Pancreas (tissue), 10 donors: ENCODE results near the gene LRRC4C. TPM values are rescaled to one million over a fixed set of nuclear protein-coding genes. Genes with fewer than 3 reads are reported as not detected.

Experiments used
- ATAC-seq, 4 donors: fragments of 200-7000 bp; cut with Tn5 transposase; one replicate each; pipeline versions ENCODE4 v1.8.0 to v1.9.1; 2020; ENCODE audit warnings: mild to moderate bottlenecking in 4 of 4, moderate library complexity in 4 of 4
- DNase-seq, 6 donors: peaks; one replicate each; pipeline ENCODE4 v3.0.0-alpha.2; 2020
- FAIRE-seq: peaks from 2 replicates; lab custom pipeline; 2012; peaks lifted over from hg19 to GRCh38; lab: Jason Lieb, UNC
- H3K27ac ChIP-seq, 4 donors: fragments of 200-600 bp; sonication (generic); 1 replicate in 3 of 4; 2 replicates in 1 of 4; pipeline versions ENCODE4 v1.5.0 to v1.8.0; 2020
- H3K27me3 ChIP-seq, 4 donors: fragments of 200-600 bp; one replicate each; pipeline ENCODE4 v1.8.0; 2021
- H3K36me3 ChIP-seq, 3 donors: fragments of 200-600 bp; sonication (generic) in 1 of 3; one replicate each; pipeline versions ENCODE4 v1.5.0 to v1.8.0; 2020 to 2021
- H3K4me1 ChIP-seq, 3 donors: fragments of 200-600 bp; one replicate each; pipeline ENCODE4 v1.8.0; 2021
- H3K4me3 ChIP-seq, 4 donors: fragments of 200-600 bp; sonication (generic) in 2 of 4; one replicate each; pipeline versions ENCODE4 v1.5.0 to v1.8.0; 2020 to 2021
- H3K9me3 ChIP-seq, 4 donors: fragments of 200-600 bp; one replicate each; pipeline ENCODE4 v1.8.0; 2021
- WGBS, 2 donors: extraction: QIAGEN DNeasy Blood & Tissue Kit; methylation state at CpG; one replicate each; pipeline ENCODE4 v1.1.7; 2013; 5-methylcytosine and 5-hydroxymethylcytosine counted together
- intact Hi-C, 3 donors: fragments of 100-400 bp; cut with DNase I; formaldehyde crosslinking; loops; one replicate each; pipeline versions ENCODE4 v1.11.1 to v1.14.2; 2022
- polyA plus RNA-seq, 2 donors: library from polyadenylated mRNA; stranded (reverse); fragments of 200-250 nt; gene quantifications; one replicate each; pipeline ENCODE4 v1.2.3, GENCODE V29; 2013
- total RNA-seq, 6 donors: library from RNA; stranded (reverse); fragmentation: NEBNext Ultra II Directional in 4 of 6; extraction: Animal tissue kit (Norgen Biotek cat#: 25700) in 4 of 6; gene quantifications; one replicate each; pipeline versions ENCODE4 v1.2.1 to v1.2.4, GENCODE V29; 2021 to 2023
- TF ChIP-seq, protein P1 (sequence below), 4 donors: fragments of 200-600 bp; sonication (generic) in 3 of 4; IDR thresholded peaks; one replicate each; pipeline versions ENCODE4 v1.5.0 to v1.8.0; 2021; ENCODE audit warnings: antibody characterized with exemption in 4 of 4
- donor health status: healthy with polysubstance abuse.
- donor health status: DM: no; HTN: no; CAD: no; lungs with moderate emphysema.
- donor health status: DM: no; HTN: no; CAD: no.
- donor health status: control.
- donor health status: control.
- donor health status: Bipolar disorder and iron deficiency.
- donor health status: DM: yes; HTN: yes; CAD: no.
- donor health status: DM: no; HTN: no; CAD: no.
- donor health status: DM: no; HTN: no; CAD: no.
- donor health status: DM: yes; HTN: yes; CAD: no.

The LRRC4C gene
- total and polyA plus RNA-seq, 8 donors, result 0.04 to 0.84 (median 0.16) TPM

DNA sequence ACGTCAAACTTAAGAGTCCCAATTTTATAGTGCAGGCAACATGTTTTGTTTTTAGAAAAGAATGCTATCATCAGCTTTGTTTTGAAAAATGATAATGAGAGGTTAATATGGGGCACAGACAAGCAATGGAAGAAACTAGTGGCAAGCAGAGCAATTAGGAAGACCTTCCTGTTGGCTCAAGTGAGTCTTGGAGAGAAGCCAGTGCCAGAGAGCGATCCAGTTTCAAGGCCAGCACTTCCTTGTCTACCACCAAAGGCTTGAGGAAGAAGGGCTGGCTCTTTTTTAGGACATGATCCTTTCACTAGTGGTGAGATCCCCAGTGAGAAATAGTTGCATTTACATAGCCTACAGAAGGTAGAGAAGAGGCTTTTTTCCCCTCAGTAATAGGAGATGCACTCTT lies 1340.7 kb downstream of the LRRC4C start:
- Histone ChIP-seq H3K9me3 (no peaks in the 10 kb centered on the region), H3K36me3 (no peaks in the 10 kb centered on the region), H3K27me3 (no peaks in the 10 kb centered on the region), H3K27ac (no peak overlapping the region), H3K4me3 (no peak overlapping the region), H3K4me1 (no peaks in the 10 kb centered on the region)
- DNase-seq (no peak), ATAC-seq (no peak), FAIRE-seq (no peak)
- intact Hi-C loops, result no loop called here
- TF ChIP-seq, protein P1, sequence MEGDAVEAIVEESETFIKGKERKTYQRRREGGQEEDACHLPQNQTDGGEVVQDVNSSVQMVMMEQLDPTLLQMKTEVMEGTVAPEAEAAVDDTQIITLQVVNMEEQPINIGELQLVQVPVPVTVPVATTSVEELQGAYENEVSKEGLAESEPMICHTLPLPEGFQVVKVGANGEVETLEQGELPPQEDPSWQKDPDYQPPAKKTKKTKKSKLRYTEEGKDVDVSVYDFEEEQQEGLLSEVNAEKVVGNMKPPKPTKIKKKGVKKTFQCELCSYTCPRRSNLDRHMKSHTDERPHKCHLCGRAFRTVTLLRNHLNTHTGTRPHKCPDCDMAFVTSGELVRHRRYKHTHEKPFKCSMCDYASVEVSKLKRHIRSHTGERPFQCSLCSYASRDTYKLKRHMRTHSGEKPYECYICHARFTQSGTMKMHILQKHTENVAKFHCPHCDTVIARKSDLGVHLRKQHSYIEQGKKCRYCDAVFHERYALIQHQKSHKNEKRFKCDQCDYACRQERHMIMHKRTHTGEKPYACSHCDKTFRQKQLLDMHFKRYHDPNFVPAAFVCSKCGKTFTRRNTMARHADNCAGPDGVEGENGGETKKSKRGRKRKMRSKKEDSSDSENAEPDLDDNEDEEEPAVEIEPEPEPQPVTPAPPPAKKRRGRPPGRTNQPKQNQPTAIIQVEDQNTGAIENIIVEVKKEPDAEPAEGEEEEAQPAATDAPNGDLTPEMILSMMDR (IDR thresholded peaks at IDR 0.05), result no peak
- 47 to 52% methylated on average over 2 of the region's 2 CpGs for WGBS, 2 donors

DNA sequence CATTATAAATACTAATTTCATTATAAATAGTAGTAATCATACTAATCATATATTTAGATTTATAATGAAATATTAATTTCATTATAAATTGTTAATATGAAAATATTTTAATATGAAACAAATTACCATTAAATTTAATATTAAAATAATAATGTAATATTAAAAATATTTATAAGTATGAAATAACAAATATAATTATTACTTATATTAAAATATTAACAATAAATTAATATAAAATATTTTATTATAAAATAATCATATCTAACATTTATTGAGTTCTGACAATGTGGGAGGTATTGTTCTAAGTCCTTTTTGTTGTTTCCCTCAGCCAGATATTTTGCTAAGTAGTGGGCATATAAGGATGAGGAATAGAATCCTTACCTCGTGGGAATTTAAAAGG lies 1341.4 kb downstream of the LRRC4C start:
- ATAC-seq (no peak), DNase-seq (no peak), FAIRE-seq (peak; percentile 98)
- H3K9me3 ChIP-seq, result no peaks in the 10 kb centered on the region
- no peak overlapping the region for H3K27ac ChIP-seq
- intact Hi-C loops, result no loop called here
- H3K4me3 ChIP-seq, result no peak overlapping the region
- TF ChIP-seq, protein P1 (IDR thresholded peaks at IDR 0.05), result no peak
- no peaks in the 10 kb centered on the region for H3K4me1 ChIP-seq
- 21 to 32% methylated on average over 1 of the region's 1 CpG for WGBS, 2 donors
- no peaks in the 10 kb centered on the region for H3K27me3 ChIP-seq
- no peaks in the 10 kb centered on the region for H3K36me3 ChIP-seq

DNA sequence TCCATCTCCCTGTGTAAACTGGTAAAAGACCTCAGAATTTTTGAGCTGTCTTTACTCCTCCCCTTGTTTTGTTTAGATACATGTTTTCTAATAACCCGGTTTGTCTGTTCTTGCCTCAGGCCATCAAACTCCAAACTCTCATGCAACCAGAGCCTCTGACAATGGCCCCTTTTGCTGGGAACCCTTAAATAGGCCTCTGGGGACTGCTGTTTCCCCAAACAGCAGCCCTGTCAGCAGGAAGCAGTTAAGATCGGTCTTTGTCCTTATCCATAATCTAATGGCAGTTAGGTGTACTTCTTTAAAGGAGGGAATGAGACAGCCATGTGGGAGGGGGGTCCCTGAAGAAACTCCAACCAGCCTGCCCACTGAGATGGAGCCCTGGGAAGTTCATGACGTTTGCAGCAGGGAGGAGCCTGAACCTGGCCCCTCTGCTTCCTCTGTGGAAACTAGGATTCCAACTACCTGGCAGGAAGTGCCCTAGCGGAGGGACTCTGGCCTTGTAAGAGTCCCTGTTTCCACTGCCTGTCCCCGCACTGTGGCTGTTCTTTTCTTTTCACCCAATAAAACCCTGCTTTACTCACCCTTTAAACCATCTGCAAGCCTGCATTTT lies 1354.4 kb downstream of the LRRC4C start:
- intact Hi-C loops, result no loop called here
- WGBS, 2 donors, result 58 to 70% methylated on average over 5 of the region's 5 CpGs
- FAIRE-seq, result no peak

DNA sequence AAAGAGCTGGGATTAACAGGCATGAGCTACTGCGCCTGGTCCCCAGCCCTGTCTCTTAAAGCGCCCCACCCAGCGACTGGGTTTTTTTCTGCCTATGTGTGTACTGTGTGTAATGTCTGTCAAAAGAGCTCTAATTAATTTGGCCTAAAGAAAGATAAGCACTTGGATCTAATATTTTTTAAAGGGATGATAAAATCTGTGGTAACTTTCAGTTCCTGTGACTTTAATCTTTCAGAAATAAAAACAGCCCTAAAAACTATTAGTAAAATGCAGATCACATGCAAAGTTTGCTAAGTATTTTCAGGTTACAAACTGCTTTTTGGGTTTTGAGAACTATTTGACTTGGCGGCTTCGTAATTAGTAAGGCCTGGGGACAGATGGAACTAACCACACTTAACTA lies 1358.7 kb downstream of the LRRC4C start:
- FAIRE-seq (no peak), DNase-seq (no peak), ATAC-seq (no peak)
- no peak overlapping the region for H3K27ac ChIP-seq
- H3K4me1 ChIP-seq, result no peaks in the 10 kb centered on the region
- TF ChIP-seq, protein P1 (IDR thresholded peaks at IDR 0.05), result no peak
- intact Hi-C loops, result no loop called here
- 67 to 82% methylated on average over 5 of the region's 5 CpGs for WGBS, 2 donors
- H3K27me3 ChIP-seq, result no peaks in the 10 kb centered on the region
- no peaks in the 10 kb centered on the region for H3K9me3 ChIP-seq
- no peak overlapping the region for H3K4me3 ChIP-seq
- H3K36me3 ChIP-seq, result no peaks in the 10 kb centered on the region

More for the DNA sequence above, 1354.4 kb downstream of the LRRC4C start:
- Histone ChIP-seq H3K9me3 (no peaks in the 10 kb centered on the region), H3K27me3 (no peaks in the 10 kb centered on the region), H3K4me3 (no peak overlapping the region), H3K27ac (no peak overlapping the region), H3K4me1 (no peaks in the 10 kb centered on the region), H3K36me3 (no peaks in the 10 kb centered on the region)
- TF ChIP-seq, protein P1 (IDR thresholded peaks at IDR 0.05), result no peak
- no peak for DNase-seq
- ATAC-seq, result no peak

DNA sequence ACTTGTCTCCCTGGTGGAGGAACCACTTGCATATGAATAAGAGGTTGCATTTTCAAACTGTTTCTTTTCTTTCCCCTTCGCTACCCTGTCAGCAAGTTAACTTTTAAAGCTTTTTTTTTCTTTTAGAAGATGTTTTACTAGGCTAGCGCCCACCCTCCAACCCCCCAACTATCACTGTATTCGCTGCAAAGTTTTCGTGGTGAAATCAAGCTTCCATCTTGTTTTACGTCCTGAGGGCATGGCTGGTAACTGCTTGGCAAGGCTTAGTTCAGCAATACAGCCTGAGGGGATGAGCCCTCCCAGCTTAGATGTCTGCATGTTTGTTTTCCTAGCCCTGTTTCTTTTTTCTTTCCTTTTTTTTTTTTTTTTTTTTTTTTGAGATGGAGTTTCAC lies 1359.3 kb downstream of the LRRC4C start:
- H3K27me3 ChIP-seq, result no peaks in the 10 kb centered on the region
- intact Hi-C loops, result no loop called here
- no peaks in the 10 kb centered on the region for H3K9me3 ChIP-seq
- no peak for ATAC-seq
- no peaks in the 10 kb centered on the region for H3K36me3 ChIP-seq
- H3K4me3 ChIP-seq, result no peak overlapping the region
- TF ChIP-seq, protein P1 (IDR thresholded peaks at IDR 0.05), result no peak
- H3K27ac ChIP-seq, result no peak overlapping the region
- no peaks in the 10 kb centered on the region for H3K4me1 ChIP-seq
- WGBS, 2 donors, result 76 to 85% methylated on average over 5 of the region's 5 CpGs
- DNase-seq, result no peak
- FAIRE-seq, result no peak
